ENCODE measurements around the gene RMRP. TPM values are rescaled to one million over a fixed set of nuclear protein-coding genes. Genes with fewer than 3 reads are reported as not detected.
A peak's percentile ranks its signal among the peaks of the same experiment; 100 is the strongest.
"Not testable (repeated sequence)": the region's sequence is repeated elsewhere in the genome, so short reads cannot be mapped to it uniquely, and the experiment has no call there.

Gene RMRP
- total RNA-seq, 2 donors from 2014 or later, result 431 TPM; not detected in 1

DNA sequence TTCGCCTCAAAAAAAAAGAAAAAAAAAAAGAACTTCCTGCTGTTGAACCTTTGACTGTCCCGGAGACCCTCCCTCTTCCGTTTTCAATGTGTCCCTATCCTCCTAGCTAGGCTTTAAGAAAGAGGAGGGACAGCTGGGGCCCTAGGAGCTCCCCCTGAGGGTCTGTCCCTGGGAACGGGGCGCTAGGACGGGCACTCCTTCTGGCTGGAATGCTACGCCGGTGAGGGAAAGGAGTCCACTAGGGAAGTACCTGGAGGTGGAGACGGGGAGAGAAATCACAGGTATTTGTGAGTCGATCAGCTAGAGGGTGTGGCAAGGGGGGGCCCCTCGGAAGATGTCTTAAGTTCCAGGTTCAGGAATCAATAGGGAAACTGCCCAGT is 11.7 kb downstream of the RMRP start:
- H3K4me1 ChIP-seq, result peaks cover 0 to 15% of the 10 kb centered on the region in 2 donors
- peak overlapping the region; percentile 55 to 58 for H3K4me3 ChIP-seq
- no peaks in the 10 kb centered on the region for H3K9me3 ChIP-seq
- no peak for DNase-seq (ENCODE audit: low spot score)
- H3K27me3 ChIP-seq, result no peaks in the 10 kb centered on the region
- TF ChIP-seq, protein P1, sequence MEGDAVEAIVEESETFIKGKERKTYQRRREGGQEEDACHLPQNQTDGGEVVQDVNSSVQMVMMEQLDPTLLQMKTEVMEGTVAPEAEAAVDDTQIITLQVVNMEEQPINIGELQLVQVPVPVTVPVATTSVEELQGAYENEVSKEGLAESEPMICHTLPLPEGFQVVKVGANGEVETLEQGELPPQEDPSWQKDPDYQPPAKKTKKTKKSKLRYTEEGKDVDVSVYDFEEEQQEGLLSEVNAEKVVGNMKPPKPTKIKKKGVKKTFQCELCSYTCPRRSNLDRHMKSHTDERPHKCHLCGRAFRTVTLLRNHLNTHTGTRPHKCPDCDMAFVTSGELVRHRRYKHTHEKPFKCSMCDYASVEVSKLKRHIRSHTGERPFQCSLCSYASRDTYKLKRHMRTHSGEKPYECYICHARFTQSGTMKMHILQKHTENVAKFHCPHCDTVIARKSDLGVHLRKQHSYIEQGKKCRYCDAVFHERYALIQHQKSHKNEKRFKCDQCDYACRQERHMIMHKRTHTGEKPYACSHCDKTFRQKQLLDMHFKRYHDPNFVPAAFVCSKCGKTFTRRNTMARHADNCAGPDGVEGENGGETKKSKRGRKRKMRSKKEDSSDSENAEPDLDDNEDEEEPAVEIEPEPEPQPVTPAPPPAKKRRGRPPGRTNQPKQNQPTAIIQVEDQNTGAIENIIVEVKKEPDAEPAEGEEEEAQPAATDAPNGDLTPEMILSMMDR (IDR thresholded peaks at IDR 0.05), result no peak
- H3K27ac ChIP-seq, result peak overlapping the region; percentile 86 to 91
- no peaks in the 10 kb centered on the region for H3K36me3 ChIP-seq

DNA sequence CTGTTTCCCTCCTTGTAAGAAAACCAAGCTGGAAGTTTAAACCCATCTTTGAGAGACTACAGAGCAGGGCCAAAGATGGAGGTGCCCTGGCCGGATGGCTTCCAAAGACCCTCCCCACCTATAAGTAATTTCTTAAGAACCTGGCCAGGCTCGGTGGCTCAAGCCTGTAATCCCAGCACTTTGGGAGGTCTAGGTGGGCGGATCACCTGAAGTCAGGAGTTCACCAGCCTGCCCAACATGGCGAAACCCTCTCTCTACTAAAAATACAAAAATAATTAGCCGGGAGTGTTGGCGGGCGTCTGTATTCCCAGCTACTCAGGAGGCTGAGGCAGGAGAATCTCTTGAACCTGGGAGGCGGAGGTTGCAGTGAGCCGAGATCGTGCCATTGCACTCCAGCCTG is 12.1 kb downstream of the RMRP start:
- DNase-seq (ENCODE audit: low spot score); H3K27me3 ChIP-seq; H3K36me3 ChIP-seq; H3K9me3 ChIP-seq: not testable (repeated sequence)
- H3K27ac ChIP-seq, result peak overlapping the region; percentile 86 to 91
- H3K4me1 ChIP-seq, result peaks cover 0 to 15% of the 10 kb centered on the region in 2 donors
- peak overlapping the region; percentile 55 to 58 for H3K4me3 ChIP-seq

DNA sequence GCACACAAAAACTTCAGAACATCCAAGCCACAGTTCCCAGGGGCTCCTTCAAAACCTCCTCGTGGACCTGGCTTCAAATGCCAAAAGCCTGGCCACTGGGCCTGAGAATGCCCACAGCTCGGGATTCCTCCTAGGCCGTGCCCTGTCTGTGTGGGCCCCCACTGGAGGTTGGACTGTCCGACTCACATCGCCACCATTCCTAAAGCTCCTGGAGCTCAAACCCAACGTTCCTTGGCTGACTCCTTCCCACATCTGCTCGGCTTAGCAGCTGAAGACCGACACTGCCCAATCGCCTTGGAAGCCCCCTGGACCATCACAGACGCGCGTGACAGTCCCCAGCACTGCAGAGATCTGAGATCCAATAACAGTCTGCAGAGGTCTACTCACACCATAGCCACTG is 14.8 kb downstream of the RMRP start:
- Histone ChIP-seq H3K9me3 (no peaks in the 10 kb centered on the region), H3K27me3 (no peaks in the 10 kb centered on the region), H3K36me3 (no peaks in the 10 kb centered on the region), H3K27ac (no peak overlapping the region), H3K4me3 (no peak overlapping the region), H3K4me1 (peaks cover 0 to 15% of the 10 kb centered on the region in 2 donors)
- TF ChIP-seq, protein P1 (IDR thresholded peaks at IDR 0.05), result no peak
- no peak for DNase-seq (ENCODE audit: low spot score)

DNA sequence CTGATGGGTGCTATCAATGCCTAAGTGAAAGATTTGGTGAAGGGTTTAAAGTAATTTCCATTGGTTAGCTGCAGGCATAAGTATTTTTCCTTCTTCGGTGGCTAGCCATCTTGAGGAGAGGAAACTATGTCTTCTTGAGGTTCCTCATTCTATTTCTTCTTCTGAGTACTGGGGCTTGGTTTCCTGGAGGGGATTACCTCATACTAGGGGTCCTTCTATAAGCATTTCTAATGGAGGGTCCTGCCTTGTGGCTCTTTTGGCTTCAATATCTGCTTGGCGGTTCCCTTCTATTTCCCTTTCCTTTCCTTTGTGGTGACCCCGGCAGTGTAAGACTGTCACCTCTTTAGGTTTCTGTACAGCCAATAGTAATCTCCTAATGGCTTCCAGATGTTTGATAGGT is 16.3 kb downstream of the RMRP start:
- H3K4me3 ChIP-seq; H3K27me3 ChIP-seq; H3K36me3 ChIP-seq; DNase-seq (ENCODE audit: low spot score); H3K27ac ChIP-seq; H3K9me3 ChIP-seq; H3K4me1 ChIP-seq: not testable (repeated sequence)

DNA sequence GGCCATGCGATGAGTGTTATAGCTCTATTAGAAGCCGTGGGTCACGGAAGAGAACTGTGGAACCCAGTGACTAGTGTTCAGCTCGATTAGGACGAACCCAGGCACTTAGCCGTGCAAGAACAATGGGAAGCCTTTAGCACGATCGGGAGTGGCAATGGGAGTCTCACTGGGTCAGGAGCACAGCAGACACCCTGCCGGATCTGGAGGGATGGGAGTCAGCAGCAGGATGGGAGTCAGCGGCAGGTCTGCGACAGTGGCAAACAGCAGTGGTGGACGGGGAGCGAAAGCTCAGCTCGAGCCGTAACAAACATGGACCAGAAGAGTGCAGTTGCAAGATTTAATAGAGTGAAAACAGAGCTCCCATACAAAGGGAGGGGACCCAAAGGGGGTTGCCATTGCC is 17.4 kb downstream of the RMRP start:
- not testable (repeated sequence) for H3K27ac ChIP-seq; H3K4me1 ChIP-seq; H3K9me3 ChIP-seq; H3K27me3 ChIP-seq; H3K4me3 ChIP-seq; DNase-seq (ENCODE audit: low spot score); H3K36me3 ChIP-seq

DNA sequence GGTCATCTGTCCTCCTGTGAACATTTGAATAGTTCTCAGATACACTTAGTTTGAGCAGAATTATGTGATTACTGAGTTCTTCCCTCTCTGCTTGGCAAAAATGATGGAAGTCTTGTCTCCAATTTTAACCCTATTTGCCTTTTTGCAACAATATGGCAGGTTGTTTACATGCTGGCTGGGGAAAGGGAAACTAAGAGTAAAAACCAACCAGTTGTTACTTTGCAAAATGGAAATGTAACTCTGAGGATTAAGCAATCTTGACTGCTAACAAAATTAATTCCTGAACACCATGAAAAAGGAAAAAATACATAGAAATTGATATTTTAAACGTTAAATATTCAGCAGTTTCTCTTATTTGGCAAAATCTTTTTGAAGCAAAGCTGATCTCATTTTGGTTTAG is 18.2 kb downstream of the RMRP start:
- Histone ChIP-seq H3K27ac (no peak overlapping the region), H3K27me3 (no peaks in the 10 kb centered on the region), H3K9me3 (no peaks in the 10 kb centered on the region), H3K4me1 (peaks cover 0 to 11% of the 10 kb centered on the region in 2 donors), H3K36me3 (no peaks in the 10 kb centered on the region), H3K4me3 (no peak overlapping the region)
- TF ChIP-seq, protein P1 (IDR thresholded peaks at IDR 0.05), result no peak
- no peak for DNase-seq (ENCODE audit: low spot score)

DNA sequence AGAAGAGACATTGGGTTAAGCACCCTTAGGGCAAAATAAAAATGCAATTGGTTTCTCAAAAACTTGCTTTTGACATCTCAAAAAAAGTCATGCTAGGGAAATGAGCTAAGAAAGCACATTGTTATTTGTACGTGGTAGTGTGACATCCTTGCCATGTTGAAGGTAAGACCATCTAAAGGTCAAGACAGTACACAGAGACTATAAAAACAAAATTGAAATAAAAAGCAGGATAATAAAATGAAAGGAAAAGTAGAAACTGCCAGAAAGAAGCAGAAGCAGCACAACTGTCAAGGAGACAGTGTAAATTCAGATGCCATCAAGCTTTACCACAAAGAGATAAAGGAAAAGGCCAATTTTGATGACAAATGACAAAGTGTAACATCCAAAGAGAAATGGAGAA is 18.6 kb downstream of the RMRP start:
- not testable (repeated sequence) for H3K9me3 ChIP-seq; H3K4me3 ChIP-seq; H3K27ac ChIP-seq; DNase-seq (ENCODE audit: low spot score); H3K27me3 ChIP-seq; H3K36me3 ChIP-seq
- H3K4me1 ChIP-seq, result peaks cover 0 to 11% of the 10 kb centered on the region in 2 donors

DNA sequence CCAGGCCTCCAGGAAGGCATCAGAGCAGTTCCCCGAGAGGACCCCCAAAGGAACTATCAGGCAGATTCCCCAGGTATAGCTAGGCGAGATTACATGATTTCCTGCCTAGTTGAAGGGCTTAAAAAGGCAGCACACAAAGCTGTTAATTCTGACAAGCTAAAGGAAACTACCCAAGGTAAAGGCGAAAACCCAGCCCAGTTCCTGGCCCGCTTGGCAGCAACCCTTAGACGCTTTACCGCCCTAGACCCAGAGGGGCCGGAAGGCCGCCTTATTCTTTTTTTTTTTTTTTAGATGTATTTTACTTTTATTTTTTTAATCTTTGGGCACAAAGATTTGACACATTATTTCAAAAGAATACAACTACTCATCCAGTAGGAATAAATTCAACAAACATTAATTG is 19.1 kb downstream of the RMRP start:
- DNase-seq (ENCODE audit: low spot score); H3K27me3 ChIP-seq; H3K27ac ChIP-seq; H3K4me3 ChIP-seq; H3K36me3 ChIP-seq; H3K9me3 ChIP-seq: not testable (repeated sequence)
- H3K4me1 ChIP-seq, result peaks cover 0 to 11% of the 10 kb centered on the region in 2 donors

DNA sequence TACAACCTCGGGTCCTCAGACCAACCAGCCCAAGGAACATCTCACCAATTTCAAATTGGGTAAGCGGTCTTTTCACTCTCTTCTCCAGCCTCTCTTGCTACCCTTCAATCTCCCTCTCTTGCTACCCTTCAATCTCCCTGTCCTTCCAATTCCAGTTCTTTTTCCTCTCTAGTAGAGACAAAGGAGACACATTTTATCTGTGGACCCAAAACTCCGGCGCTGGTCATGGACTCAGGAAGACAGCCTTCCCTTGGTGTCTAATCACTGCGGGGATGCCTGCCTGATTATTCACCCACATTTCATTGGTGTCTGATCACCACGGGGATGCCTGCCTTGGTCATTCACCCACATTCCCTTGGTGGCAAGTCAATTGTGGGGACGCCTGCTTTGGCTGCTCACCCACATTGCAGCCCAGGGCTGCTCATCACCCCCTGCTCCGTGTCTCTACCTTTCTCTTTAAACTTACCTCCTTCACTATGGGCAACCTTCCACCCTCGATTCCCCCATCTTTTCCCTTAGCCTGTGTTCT is 20.3 kb downstream of the RMRP start:
- H3K27me3 ChIP-seq; H3K4me3 ChIP-seq; DNase-seq (ENCODE audit: low spot score); H3K36me3 ChIP-seq; H3K9me3 ChIP-seq; H3K27ac ChIP-seq: not testable (repeated sequence)
- H3K4me1 ChIP-seq, result peaks cover 0 to 11% of the 10 kb centered on the region in 2 donors

DNA sequence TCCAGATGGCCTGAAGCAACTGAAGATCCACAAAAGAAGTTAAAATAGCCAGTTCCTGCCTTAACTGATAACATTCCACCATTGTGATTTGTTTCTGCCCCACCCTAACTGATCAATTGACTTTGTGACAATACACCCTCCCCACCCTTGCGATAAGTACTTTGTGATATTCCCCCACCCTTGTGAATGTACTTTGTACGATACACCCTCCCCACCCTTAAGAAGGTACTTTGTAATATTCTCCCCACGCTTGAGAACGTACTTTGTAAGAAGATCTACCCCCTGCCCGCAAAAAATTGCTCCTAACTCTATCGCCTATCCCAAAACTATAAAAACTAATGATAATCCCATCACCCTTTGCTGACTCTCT is 21.0 kb downstream of the RMRP start:
- H3K27ac ChIP-seq; DNase-seq (ENCODE audit: low spot score); H3K9me3 ChIP-seq; H3K36me3 ChIP-seq; H3K27me3 ChIP-seq; H3K4me3 ChIP-seq: not testable (repeated sequence)
- peaks cover 0 to 11% of the 10 kb centered on the region in 2 donors for H3K4me1 ChIP-seq

All from right atrium auricular region (tissue), 2 donors.